ENCODE measurements around the gene DNAJB12.
"Not testable (repeated sequence)": the region's sequence is repeated elsewhere in the genome, so short reads cannot be mapped to it uniquely, and the experiment has no call there.

Gene DNAJB12

GRCh38 chr10:72330069-72330426, 24.7 kb downstream of the DNAJB12 start:
- DNase-seq = no peak

- no peak for DNase-seq
Observed at GRCh38 chr10:72329290-72330068, 25.2 kb downstream of the DNAJB12 start.

- DNase-seq = no peak
Observed at GRCh38 chr10:72328829-72329204, 25.9 kb downstream of the DNAJB12 start.

GRCh38 chr10:72328045-72328828, 26.5 kb downstream of the DNAJB12 start:
- peak; percentile 56 for DNase-seq

GRCh38 chr10:72326665-72327603, 27.8 kb downstream of the DNAJB12 start:
- DNase-seq = not testable (repeated sequence)

DNA sequence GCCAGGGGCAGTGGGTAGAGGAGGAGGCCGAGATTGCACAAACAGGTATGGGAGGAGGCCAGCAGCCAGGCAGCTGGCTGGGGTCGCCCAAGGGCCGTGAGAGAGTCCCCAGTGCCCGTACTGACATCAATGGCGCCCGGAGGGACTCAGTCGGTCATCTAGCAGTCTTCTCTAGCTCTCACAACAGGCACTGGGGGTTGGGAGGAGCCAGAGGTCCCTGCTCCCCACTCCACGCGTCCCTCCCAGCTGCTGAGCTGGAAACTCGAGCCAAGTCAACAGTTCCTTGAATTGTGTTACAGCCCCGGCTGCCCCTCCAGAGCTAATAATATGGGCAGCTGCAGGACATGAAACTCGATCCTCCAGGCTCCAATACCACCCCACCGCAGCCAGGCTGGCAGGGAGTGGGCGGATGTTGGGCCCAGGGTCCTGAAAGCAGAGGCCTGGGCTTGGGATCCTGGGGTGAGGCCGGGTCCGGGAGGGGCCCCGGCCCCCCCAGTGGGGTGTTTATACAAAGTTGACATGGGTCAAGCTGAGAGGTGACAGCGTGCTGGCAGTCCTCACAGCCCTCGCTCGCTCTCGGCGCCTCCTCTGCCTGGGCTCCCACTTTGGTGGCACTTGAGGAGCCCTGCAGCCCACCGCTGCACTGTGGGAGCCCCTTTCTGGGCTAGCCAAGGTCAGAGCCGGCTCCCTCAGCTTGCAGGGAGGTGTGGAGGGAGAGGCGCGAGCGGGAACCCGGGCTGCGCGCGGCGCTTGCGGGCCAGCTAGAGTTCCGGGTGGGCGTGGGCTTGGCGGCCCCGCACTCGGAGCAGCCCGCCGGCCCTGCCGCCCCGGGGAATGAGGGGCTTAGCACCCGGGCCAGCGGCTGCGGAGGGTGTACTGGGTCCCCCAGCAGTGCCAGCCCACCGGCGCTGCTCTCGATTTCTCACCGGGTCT, 29.2 kb downstream of the DNAJB12 start:
- DNase-seq = not testable (repeated sequence)

- DNase-seq = no peak
Observed at GRCh38 chr10:72323771-72324191, 30.9 kb downstream of the DNAJB12 start.

DNA sequence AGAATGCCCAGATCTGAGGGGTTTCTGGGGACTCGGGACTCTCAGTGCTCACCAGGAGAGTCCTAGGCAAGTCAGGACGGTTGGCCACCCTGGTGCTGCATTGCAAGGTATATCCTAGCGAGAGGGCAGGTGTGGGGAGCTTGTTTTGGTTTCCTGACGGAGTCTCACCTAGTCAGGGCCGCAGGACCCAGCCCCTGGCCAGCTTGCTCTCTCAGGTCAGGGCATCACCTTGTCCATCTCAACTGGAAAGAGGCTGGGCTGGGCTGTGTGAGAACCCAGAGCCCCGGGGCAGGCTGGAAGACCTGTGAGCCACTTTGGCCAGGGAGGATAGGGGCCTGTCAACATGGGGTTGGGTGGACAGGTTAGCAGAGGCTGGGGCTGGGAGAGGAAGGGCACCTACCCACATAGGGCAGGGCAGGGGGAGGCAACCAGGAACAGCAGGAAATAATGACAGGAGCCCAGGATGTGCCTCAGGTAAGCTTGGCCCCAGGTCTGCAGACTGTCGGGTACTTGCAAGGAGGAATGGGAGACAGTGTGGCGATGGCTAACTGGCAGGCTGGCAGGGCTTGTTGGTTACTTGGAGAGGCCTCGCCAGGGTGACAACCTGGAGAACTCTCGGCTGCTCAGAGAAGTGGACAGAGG, 31.5 kb downstream of the DNAJB12 start:
- DNase-seq = no peak

DNA sequence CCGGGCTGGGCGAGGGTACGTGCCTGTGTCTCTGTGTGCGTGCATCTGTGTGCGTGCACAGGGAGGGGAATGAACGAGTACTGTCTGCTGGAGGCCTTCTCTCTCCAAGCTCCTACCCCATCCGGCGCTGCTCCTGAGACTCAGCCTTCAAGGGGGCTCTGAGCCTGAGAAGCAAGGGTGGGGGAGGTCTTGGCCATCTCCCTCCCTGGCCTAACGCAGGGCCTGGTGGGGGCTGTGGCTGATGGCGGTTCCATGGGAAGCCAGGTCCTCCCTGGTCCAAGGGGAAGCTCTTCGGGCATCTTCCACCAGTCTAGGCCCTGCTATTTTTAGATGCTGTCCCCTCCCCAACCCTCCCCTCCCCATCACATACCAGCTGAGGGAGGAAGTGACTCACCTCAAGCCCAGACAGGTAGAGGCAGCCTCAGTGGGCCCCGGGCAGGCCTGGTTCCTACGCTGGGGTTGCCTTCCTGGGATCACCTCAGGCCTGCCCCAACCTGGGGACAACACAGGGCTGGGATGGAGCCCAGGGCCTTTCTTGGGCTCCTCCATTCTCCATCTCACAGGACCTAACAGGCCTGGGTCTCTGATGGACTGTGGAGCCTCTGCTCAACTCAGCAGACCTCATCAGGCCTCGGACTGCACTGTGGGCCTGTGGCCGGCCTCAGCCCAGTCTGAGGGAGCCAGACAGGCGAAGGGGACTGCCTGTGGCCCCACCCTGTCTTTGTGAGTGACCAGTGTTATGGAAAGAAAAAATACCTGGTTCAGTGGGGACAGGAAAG, 32.2 kb downstream of the DNAJB12 start:
- DNase-seq = no peak

DNA sequence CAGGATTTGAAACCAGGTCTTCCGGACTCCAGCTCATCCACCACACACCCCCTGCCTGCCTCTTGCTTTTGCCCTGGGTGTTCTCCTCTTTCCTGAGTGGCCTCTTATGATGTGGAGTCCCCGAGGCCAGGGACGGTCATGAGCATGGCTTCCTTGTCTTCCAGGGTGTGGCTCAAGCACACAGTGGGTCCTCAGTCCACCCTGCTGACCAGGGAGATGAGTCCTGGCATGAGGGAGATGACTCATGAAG, 32.8 kb downstream of the DNAJB12 start:
- DNase-seq = no peak

DNA sequence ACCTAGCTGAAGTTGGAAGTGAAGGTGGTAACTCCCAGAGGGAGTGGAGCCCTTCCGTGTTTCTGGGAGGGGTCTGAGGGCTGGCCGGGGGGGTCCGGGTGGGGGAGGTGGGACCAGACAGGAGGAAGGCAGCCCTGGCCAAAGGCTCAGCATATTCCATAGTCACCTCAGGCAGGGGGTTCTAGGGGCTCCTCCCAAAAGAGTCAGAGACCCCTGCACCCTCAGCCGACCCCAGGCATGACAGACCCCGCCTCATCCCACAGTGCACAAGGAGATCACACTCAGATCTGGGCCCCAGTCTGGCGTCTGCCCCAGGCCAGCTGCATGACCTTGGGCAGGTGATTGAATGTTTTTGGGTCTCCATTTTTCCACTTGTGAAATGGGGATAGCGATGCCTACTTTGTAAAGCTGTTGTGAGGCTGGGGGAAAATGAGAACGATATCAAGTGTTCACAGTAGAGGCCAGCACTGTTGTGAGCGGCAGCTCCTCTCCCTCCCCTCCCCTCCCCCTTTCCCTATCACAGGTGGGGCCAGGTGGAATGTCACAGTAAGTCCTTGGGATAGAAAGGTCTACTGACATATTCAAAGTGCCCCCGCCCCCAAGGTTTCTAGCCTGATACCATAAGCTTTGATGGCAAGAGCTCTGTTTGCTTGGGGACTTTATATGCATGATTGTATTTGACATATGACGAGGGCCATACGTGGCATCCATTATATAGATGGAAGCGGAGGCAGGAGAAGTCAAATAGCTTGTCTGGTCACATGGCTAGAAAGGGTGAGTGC, 33.3 kb downstream of the DNAJB12 start:
- DNase-seq = no peak

DNA sequence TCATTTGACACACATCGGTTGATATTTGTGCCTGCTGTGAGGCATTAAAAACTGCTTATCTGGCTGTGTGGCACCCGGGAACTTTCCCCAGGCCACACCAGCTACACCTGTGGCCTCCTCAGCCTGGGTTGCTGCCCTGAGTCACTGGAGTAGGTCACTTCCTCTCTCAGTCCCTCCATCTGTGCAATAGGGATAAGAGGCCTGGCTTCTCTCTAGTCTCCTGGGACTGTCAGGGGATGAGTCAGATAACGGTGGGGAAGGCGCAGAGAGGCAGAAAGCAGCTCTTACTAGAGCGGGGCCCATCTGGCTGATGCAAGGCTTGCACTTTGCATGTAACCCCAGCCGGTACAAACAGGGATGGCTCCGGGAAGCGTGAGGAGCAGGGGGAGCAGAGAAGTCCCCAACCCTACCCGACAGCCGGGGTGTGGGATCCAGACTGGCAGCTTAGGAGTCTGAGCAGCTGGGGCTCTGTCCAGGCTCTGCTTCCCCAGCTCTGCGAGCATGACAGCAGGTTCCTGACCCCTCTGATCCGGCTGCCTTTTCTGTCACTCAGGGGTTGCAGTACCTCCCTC, 34.0 kb downstream of the DNAJB12 start:
- peak; percentile 99 for DNase-seq

GRCh38 chr10:72319416-72320254, 35.1 kb downstream of the DNAJB12 start:
- peak; percentile 87 for DNase-seq

DNA sequence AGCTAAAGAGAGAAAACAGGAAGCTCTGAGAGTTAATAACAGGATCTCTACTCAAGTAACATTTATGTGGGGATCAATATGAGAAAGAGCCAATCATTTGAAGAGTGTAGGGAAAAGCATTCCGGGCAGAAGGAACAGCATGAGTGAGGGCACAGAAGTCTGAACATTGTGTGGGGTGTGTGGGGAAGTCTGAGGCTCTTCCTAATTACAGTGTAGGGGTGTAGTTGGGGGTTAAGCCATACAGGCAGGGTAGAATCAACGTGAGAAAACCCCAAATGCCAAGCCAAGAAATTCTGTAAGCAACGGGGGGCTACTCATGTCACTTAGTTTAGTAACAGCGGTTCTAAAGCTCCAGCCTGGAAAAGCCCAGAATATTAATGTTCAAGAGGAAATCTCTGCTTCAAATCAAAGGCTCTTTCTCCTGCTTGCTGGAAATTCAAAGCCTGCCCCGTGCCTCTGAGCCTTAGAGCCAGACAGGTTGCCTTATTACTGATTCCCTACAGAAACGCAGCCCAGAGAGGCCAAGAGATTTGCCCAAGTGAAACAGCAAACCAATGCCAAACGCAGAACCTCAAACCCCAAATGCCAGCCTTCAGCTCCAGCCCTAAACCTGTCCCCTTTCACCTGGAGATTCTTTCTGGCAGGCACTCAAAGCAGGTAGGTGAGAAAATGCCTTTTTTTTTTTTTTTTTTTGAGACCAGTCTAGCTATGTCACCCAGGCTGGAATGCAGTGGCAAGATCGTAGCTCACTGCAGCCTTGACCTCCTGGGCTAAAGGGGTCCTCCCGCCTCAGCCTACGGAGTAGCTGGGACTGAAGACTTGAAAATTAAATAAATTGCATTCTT, 36.1 kb downstream of the DNAJB12 start:
- DNase-seq = no peak

DNA sequence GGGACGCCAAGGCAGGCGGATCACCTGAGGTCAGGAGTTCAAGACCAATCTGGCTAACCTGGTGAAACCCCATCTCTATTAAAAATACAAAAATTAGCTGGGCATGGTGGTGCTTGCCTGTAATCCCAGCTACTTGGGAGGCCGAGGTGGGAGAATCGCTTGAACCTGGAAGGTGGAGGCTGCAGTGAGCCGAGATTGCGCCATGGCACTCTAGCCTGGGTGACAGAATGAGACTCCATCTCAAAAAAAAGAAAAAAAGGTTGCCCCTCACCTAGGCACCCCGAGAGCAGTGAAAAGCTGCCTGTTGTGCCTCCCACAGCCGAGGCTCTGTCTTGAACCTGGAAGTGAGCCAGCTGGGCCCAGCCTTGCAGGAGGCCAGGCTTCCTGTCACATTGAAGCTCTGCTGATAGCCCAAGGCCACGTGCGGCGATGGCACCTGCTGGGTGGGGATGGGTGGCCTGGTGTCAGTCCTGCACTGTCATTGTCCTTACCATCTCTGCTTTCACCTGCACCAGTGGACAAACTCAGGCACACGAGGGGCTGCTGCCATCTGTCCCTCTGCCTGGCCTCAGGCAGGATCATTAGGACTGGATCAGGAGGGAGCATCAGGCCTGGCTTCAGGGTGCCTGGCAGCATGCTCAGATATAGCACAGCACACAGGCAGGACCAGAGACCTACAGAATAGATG, 37.8 kb downstream of the DNAJB12 start:
- no peak for DNase-seq

DNA sequence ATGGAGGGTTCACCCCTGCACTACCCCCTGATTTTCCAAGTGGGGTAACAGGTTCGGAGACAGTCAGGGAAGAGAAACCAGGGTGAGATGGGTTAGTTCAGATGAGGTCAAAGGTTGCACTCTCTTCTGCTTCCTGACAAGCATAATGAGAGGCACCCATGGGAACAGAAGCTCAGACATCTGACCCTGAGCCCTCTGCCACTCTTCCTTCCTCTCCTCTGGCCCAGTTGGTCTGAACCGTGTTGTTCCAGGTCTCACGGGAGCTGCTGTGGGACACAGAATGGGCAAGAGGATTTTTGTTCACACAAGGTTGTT, 38.4 kb downstream of the DNAJB12 start:
- no peak for DNase-seq

GRCh38 chr10:72315611-72316385, 38.9 kb downstream of the DNAJB12 start:
- no peak for DNase-seq
